Activated CD4-positive, alpha-beta T cell treated with anti-CD3 and anti-CD28 coated beads, Interleukin-2, Interleukin-6, amounts not matched to agents 100 ng/mL and 50 ng/mL, durations not matched to agents 16 hours and 8 hours (primary cell): ENCODE measurements around the gene RTL9.
A peak's percentile ranks its signal among the peaks of the same experiment; 100 is the strongest.

Experiments
- DNase-seq: peaks from one replicate; pipeline ENCODE4 v3.0.0-alpha.2; 2020

RTL9 gene

GRCh38 chrX:110407910-110408545, 49.4 kb downstream of the RTL9 start:
- DNase-seq = peak; percentile 79
